Measurements from ENCODE around the gene CDK5R2.

DNA sequence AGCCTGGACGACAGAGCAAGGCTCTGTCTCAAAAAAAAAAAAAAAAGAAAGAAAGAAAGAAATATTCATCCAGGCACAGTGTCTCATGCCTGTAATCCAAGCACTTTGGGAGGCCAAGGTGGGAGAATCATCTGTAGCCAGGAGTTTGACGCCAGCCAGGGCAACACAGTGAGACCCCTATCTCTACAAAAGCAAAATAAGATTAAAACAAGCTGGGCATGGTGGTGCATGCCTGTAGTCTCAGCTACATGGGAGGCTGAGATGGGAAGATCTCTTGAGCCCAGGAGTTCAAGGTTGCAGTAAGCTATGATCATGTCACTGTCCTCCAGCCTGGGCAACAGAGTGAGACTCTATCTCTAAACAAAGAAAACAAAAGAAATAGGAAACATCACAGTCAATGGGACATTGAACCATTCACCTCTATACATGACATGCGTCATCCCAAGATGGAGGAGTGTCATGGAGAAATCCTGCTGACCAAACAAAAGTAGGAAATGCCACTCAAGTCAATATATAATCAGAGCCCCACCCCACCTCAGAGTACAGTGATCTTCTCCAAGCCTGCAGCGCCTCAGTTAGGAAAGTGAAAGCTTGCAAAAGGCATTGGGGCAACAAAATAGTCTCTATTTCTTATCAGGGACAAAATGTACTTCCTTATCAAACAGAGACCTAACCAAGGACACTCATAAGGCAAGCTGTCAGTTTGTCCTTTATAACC lies 15.8 kb downstream of the CDK5R2 start:
- TF ChIP-seq POLR2AphosphoS5 (IDR thresholded peaks at IDR 0.05) (no peak), CTCF (IDR thresholded peaks at IDR 0.05 in 8 of 11, conservative IDR thresholded peaks at IDR 0.05 in 3 of 11) (no peak), POLR2A (IDR thresholded peaks at IDR 0.05) (no peak)

Measured in spleen (tissue), 7 donors.